Measurements from ENCODE around the gene RALGAPA2.
"Not testable (repeated sequence)": the region's sequence is repeated elsewhere in the genome, so short reads cannot be mapped to it uniquely, and the experiment has no call there.

Gene RALGAPA2

DNA sequence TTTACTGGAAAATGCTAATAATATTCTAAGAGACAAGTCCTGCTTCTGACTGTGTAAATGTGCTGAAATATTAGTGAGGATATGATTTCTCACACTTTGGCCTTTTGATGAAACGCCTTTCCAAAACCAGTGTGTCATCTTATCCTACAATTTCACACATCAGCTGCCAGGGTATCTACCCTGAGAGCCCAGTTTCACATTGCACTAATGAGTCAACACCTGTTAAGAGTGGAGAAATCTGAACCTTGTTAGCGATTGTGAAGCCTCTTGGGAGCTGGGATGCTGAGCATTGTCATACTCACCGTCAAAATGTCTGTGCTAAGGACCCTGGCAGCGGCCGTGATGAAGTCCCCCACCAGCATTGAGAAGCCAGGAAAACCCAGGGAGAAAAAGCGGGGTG, 166.0 kb downstream of the RALGAPA2 start:
- no peak for DNase-seq (ENCODE audit: low read depth in 1 of 2, low spot score in 1 of 2)

GRCh38 chr20:20543348-20543747, 169.1 kb downstream of the RALGAPA2 start:
- DNase-seq (ENCODE audit: low read depth in 1 of 2, low spot score in 1 of 2) = not testable (repeated sequence)

DNA sequence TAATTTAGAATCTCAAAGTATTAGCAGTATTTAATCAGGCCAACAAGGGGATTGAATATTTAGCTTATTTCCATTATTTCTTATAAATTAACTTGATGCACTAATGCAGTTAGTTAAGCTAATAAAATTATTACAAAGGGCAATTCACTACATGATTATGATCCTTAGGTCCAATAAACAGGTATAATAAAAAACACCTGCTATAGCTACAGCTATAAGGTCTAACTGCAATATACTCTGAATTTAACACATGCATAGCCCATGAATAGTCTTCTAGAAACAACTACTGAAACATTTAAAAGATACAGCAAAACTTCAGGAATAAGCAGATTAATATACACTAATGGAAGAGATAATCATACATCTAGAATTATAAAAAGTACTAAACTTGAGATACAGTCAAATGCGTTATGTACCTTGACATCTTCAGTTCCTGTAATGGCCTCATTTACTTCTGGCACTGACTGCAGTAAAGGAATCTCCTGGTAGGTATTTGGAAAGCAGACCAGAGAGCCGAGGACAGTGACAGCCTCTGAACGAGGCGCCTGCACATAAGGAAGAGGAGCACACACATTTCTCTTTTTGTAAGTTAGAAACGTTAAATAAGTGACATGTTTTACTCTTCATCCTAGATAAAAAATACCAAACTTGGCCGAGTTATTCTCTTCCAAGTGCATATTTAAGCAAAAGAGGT, 176.1 kb downstream of the RALGAPA2 start:
- no peak for DNase-seq (ENCODE audit: low read depth in 1 of 2, low spot score in 1 of 2)

GRCh38 chr20:20535051-20535450, 177.4 kb downstream of the RALGAPA2 start:
- DNase-seq (ENCODE audit: low read depth in 1 of 2, low spot score in 1 of 2) = no peak

GRCh38 chr20:20531283-20531682, 181.2 kb downstream of the RALGAPA2 start:
- no peak for DNase-seq (ENCODE audit: low read depth in 1 of 2, low spot score in 1 of 2)

DNA sequence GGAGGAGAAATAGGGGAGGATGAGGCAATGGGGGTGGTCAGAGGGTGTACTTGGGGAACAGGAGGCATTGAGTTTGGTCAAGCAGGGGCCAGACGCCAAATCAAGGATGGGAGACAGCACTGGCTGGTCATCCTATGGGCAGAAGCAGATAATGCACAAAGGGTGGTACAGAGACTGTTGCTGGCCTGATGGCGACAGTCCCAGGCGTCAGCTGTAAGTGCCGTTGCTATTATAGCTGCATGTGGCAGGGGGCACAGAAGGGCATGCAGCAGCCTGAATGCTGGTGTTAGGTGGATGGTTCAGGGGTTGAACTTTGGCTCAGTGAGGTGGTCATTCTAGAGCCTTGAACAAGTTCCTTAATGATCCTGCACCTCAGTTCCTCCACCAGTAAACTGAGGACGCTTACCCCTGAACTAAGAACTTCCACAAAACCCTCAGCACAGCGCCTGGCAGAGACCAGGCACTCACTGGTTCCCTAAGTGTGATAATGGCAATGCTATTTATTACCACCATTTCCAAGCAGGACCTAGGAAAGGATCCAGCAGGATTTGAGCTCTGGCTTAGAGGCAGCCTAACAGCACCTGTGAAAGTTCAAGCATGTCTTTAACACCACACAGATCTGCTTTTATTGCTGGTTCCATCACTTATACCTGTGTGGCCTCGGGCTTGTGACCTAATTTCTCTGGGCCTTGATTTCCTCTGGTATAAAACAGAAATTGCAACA, 181.9 kb downstream of the RALGAPA2 start:
- no peak for DNase-seq (ENCODE audit: low read depth in 1 of 2, low spot score in 1 of 2)

DNA sequence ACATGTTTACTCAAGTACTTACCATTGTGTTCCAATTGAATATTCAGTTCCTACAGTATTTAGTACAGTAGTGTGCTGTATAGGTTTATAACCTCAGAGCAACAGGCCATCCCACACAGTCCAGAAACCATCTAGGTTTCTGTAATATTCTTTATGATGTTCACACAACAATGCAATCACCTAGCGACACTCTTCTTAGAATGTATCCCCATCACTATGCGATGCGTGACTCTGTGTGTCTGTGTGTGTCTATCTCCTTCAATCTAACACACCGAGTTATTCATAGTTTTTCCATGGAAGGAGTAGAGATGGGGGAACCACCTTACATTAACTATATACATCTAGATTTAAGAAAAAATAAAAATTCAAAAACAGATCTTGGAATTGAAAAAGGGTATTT, 182.8 kb downstream of the RALGAPA2 start:
- DNase-seq (ENCODE audit: low read depth in 1 of 2, low spot score in 1 of 2) = no peak

GRCh38 chr20:20528861-20529260, 183.6 kb downstream of the RALGAPA2 start:
- no peak for DNase-seq (ENCODE audit: low read depth in 1 of 2, low spot score in 1 of 2)

GRCh38 chr20:20527661-20528060, 184.8 kb downstream of the RALGAPA2 start:
- no peak for DNase-seq (ENCODE audit: low read depth in 1 of 2, low spot score in 1 of 2)

DNA sequence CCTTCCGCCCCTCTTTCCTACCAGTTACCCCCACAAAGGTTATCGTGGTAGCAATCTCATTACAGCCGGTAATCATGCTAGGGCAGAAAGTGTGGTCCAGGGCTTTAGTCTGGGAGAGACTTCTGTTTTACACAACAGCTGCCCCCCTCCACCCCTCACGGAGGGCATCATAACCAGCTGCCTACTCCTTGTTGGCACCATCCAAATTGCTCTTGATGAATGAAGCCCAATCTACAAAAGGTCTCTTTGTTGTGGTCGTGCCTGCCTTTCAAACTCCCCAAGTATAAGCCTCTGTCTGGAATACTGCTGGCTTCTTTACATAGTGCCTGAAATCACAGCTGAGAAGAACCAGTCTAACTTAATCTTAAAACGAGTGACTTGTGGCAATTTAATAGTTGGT, 186.7 kb downstream of the RALGAPA2 start:
- DNase-seq (ENCODE audit: low read depth in 1 of 2, low spot score in 1 of 2) = no peak

GRCh38 chr20:20525214-20525613, 187.2 kb downstream of the RALGAPA2 start:
- no peak for DNase-seq (ENCODE audit: low read depth in 1 of 2, low spot score in 1 of 2)

- DNase-seq (ENCODE audit: low read depth in 1 of 2, low spot score in 1 of 2) = no peak
Observed at GRCh38 chr20:20524756-20525155, 187.7 kb downstream of the RALGAPA2 start.

- DNase-seq (ENCODE audit: low read depth in 1 of 2, low spot score in 1 of 2) = no peak
Observed at GRCh38 chr20:20521736-20522135, 190.7 kb downstream of the RALGAPA2 start.

- no peak for DNase-seq (ENCODE audit: low read depth in 1 of 2, low spot score in 1 of 2)
Observed at GRCh38 chr20:20520776-20521175, 191.7 kb downstream of the RALGAPA2 start.

DNA sequence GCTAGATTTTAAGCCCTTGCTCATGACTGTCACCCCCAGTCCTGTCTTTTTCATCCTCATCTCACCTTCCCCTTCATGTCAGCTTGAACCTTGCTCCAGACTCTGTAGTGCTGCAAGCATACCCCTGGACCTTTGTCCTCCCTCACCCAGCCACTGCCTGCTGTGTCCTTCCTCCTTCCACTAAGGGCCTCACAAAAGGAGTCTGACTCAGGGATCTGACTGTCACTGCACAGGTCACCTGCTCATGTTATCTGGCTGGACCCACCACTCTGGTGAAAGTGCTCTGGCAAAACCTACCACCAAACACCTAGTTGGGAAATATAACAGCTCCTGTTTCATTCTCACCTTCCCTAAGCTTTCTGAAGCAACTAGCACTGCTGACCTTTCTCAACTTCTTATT, 193.2 kb downstream of the RALGAPA2 start:
- no peak for DNase-seq (ENCODE audit: low read depth in 1 of 2, low spot score in 1 of 2)

GRCh38 chr20:20518263-20518662, 194.2 kb downstream of the RALGAPA2 start:
- no peak for DNase-seq (ENCODE audit: low read depth in 1 of 2, low spot score in 1 of 2)

GRCh38 chr20:20517296-20517695, 195.1 kb downstream of the RALGAPA2 start:
- DNase-seq (ENCODE audit: low read depth in 1 of 2, low spot score in 1 of 2) = no peak

- DNase-seq (ENCODE audit: low read depth in 1 of 2, low spot score in 1 of 2) = no peak
Observed at GRCh38 chr20:20513720-20514119, 198.7 kb downstream of the RALGAPA2 start.

- no peak for DNase-seq (ENCODE audit: low read depth in 1 of 2, low spot score in 1 of 2)
Observed at GRCh38 chr20:20505554-20505953, 206.9 kb downstream of the RALGAPA2 start.

- no peak for DNase-seq (ENCODE audit: low read depth in 1 of 2, low spot score in 1 of 2)
Observed at GRCh38 chr20:20503777-20504530, 208.5 kb downstream of the RALGAPA2 start.

DNA sequence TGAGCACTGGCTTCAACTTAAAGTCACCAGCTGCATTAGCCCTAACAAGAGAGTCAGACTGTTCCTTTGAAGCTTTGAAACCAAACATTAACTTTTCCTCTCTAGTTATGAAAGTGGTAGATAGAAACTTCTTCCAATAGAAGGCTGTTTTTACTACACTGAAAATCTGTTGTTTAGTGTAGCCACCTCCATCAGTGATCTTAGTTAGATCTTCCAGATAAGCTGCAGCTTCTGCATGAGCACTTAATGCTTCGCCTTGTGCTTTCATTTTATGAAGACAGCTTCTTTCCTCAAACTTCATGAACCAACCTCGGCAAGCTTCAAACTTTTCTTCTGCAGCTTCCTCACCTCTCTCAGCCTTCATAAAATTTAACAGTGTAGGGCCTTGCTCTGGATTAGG, 211.3 kb downstream of the RALGAPA2 start:
- DNase-seq (ENCODE audit: low read depth in 1 of 2, low spot score in 1 of 2) = no peak

GRCh38 chr20:20500312-20500711, 212.1 kb downstream of the RALGAPA2 start:
- DNase-seq (ENCODE audit: low read depth in 1 of 2, low spot score in 1 of 2) = no peak
